Endothelial cell of umbilical vein (primary cell): ENCODE data around the gene SETBP1.

Experiments
- EZH2 ChIP-seq: IDR thresholded peaks from 2 replicates; pipeline ENCODE4 v1.6.1; 2012; ENCODE audit warnings: borderline replicate concordance, low read depth, mild to moderate bottlenecking, moderate library complexity, low read length, inconsistent platforms; ENCODE audit not compliant: severe bottlenecking
- FOS ChIP-seq: IDR thresholded peaks from 2 replicates; pipeline ENCODE4 v1.6.1; 2011; ENCODE audit warnings: mild to moderate bottlenecking, low read length, moderate library complexity, borderline replicate concordance; ENCODE audit not compliant: insufficient read depth
- JUN ChIP-seq: IDR thresholded peaks from 2 replicates; pipeline ENCODE4 v1.6.1; 2011; ENCODE audit warnings: borderline replicate concordance, low read depth; ENCODE audit not compliant: insufficient read length, insufficient read depth
- POLR2A ChIP-seq: IDR thresholded peaks from 2 replicates; pipeline ENCODE4 v1.6.1; 2012; ENCODE audit warnings: low read depth, mild to moderate bottlenecking, control low read depth, low read length
- POLR2AphosphoS5 ChIP-seq: IDR thresholded peaks from 2 replicates; pipeline ENCODE4 v1.6.1; 2012; ENCODE audit warnings: low read depth, mild to moderate bottlenecking, control low read depth, low read length, moderate library complexity; ENCODE audit not compliant: insufficient read depth
- TF ChIP-seq, protein P1 (sequence below), 2 donors: IDR thresholded peaks; 1 replicate in 1 of 2; 2 replicates in 1 of 2; pipeline ENCODE4 v1.5.1; 2011; ENCODE audit warnings: low read length in 2 of 2, mild to moderate bottlenecking in 2 of 2, moderate library complexity in 2 of 2, control low read depth in 1 of 2, inconsistent platforms in 1 of 2, low read depth in 1 of 2; ENCODE audit not compliant: insufficient read depth in 1 of 2; ENCODE audit errors: extremely low read depth in 1 of 2

DNA sequence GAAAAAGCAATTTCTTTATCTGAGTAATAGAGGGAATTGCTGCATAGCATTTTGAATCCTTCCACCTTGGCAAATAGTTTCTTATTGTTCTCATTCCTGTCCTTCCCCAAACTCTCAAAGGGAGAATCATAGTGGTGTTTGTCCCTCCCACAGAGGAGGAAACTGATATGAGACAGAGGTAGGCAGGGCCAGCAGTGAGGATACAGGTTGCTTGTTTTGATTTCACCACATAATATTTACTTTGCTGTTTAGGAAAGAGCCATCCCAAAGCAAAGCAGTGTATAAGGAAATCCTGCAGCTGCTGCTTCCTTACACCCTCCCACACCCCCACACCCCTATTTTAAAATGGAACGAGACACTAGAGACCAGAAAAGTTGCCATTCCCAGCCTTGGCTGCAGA is 195.3 kb downstream of the SETBP1 start:
- TF ChIP-seq, protein P1, sequence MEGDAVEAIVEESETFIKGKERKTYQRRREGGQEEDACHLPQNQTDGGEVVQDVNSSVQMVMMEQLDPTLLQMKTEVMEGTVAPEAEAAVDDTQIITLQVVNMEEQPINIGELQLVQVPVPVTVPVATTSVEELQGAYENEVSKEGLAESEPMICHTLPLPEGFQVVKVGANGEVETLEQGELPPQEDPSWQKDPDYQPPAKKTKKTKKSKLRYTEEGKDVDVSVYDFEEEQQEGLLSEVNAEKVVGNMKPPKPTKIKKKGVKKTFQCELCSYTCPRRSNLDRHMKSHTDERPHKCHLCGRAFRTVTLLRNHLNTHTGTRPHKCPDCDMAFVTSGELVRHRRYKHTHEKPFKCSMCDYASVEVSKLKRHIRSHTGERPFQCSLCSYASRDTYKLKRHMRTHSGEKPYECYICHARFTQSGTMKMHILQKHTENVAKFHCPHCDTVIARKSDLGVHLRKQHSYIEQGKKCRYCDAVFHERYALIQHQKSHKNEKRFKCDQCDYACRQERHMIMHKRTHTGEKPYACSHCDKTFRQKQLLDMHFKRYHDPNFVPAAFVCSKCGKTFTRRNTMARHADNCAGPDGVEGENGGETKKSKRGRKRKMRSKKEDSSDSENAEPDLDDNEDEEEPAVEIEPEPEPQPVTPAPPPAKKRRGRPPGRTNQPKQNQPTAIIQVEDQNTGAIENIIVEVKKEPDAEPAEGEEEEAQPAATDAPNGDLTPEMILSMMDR (IDR thresholded peaks at IDR 0.05; ENCODE audit: extremely low read depth in 1 of 2, insufficient read depth in 1 of 2, low read depth in 1 of 2, low read length in 2 of 2), result no peak
- TF ChIP-seq EZH2 (no peak), JUN (no peak), POLR2A (no peak), FOS (no peak), POLR2AphosphoS5 (no peak)
